GM21390 (cell line): ENCODE results near the gene SLC24A3.

Source experiments
- ATAC-seq: cut with Tn5 transposase; IDR thresholded peaks from one replicate; pipeline ENCODE4 v1.9.1; 2021; ENCODE audit not compliant: unreplicated experiment

The SLC24A3 gene

DNA sequence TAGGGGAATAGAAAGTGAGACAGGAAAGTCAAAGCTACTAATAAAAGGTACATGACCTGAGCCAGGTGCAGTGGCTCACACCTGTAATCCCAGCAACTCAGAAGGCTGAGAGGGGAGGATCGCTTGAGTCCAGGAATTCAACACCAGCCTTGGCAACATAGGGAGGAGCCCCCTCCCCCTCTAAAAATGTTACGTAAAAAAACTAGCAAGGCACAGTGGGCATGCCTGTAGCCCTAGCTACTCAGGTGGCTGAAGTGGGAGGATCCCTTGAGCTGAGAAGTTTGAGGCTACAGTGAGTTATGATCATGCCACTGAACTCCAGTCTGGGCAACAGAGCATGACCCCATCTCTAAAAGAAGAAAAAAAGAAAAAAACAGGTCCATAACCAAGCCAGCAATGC, 359.6 kb downstream of the SLC24A3 start:
- no peak for ATAC-seq

DNA sequence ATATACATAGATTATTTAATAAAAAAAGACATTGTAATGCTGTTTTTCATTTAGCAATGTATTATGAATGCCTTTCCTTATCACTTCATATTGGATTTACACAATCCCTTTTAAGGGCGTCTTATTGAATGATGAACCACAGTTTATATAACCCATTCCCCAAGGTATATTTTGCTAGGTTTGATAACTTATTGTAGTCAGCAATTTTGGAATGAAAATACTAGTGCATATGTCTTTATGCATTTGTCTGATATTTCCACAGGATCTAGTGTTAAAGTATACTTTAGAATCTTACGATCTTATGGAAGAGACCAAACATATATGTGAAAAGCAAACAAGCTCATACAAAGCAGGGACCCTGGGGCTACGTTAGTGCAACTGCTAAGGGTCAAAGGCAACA, 365.2 kb downstream of the SLC24A3 start:
- ATAC-seq: no peak

DNA sequence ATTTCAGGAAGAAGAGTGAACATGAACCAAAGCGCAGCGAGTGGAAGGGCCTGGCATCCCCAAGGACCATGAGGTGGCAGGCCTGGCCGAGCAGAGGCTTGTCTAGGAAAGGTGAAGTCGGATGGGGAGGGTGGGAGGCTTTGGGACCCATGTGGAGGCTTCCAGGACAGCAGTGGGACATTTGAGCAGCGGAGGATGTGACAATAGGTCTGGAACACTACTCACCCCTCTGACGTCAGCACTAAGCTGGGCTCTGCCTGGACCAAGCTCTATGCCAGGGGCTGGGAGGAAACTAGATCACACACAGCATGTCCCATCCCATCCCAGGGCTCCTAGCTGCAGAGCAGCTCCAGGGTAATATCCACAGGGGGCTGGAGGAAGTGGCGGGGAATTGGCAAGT, 370.3 kb downstream of the SLC24A3 start:
- no peak for ATAC-seq

DNA sequence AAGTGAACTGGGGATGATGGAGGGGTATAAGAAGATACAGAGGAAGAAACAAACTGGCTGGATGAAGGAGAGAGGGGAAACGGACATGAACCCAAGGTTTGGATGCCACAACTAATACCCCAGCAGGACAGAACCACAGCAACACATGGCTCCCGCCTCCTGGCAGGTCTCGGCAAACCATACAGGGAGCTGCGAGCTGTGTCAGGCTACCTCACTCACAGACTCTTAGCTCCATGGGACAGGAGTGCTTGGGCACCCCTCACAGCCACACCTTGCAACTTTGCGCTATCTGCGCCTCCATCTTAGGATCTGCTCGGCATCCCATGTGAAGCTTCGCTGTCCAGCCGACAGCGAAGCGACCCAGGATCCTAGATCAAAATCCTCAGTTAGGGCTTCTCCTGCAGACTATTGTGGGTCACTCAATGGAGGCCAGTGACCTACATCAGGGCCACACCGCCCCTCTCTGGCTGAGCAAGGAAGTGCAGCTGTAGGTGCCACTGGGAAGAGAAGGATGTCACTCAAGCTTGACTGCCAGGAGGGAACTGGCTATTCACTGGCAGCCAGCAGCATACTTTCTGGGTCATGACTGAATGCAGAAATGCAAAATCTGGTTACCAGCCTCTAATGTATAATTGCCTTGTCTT, 371.2 kb downstream of the SLC24A3 start:
- no peak for ATAC-seq

DNA sequence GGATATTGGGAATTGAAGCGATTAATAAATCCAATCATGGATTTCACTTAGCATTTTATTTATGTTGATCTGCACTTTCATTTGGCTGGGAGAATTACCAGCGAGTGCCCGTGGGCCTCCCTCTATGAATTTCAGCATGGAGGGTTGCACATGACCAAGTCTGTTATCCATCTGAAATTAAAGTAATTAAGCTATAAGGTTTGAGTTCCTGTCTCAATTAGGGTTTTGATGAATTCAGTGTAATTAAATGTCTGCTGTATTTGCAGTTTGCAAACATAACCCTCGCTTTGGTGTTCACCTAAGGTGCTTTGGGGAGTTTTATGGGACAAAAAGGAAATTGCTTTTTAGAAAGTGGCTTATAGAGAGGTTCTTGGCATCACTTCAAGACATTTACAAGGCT, 375.8 kb downstream of the SLC24A3 start:
- ATAC-seq: no peak

DNA sequence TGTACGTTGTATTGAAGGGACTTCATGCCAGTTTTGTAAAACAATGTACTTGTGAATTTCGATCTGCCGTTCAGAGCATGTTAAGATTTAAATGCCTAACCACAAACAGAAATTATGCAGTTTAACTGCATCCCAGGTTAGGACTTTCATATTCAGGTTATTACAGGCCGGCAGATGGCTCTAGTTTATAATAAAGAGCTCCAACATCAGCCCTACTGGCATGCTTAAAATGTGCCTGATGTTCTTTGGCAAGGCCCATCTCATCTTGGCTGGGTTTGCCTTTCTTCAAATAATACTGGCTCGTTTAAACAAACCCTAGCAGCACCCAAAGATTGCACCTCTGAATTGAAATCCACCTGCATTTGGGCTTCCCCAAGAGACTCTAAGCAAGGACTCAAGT, 376.3 kb downstream of the SLC24A3 start:
- ATAC-seq: no peak

DNA sequence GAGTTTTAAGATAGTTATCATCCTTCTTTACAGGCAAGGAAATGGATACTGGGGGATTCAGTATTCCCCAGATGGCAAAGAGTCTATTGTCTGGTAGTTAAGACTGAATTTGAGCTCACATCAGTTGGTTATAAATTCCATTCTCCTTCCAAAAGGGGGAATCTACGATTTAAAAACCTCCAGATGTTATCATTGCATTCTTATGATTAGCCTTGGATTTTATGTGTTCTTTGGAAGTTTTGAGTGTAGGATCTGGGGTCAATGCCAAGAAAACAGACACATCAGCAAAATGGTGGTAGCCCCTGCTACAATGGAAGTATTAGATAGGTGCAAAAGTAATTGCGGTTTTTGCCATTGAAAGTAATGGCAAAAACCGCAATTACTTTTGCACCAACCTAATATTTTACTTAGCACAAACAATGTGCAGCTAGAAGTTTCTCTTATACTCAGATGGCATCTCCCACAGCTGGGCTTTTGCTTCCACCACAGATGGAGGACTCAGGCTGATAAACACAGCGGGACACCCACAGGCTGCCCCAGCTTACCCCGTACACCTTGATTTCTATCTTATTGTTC, 377.4 kb downstream of the SLC24A3 start:
- no peak for ATAC-seq

DNA sequence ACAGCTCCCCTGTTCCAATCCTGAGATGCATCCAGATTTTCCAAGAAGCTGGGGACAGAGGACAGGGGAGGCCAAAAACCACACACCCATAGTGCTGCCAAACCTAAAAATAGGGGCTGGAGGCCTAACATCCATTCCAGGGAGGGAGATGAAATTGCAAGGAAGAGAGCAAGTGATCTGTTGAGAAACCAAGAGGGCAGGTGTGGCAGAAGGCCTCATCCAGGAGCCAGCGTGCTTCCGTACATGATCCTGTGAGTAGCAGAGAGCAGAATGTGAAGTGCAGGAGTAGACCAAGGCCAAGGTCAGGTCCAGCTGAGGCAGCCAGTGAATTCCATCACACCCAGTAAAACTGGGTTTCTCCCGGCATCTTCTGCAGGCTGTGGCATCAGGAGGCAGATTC, 377.9 kb downstream of the SLC24A3 start:
- ATAC-seq: no peak

DNA sequence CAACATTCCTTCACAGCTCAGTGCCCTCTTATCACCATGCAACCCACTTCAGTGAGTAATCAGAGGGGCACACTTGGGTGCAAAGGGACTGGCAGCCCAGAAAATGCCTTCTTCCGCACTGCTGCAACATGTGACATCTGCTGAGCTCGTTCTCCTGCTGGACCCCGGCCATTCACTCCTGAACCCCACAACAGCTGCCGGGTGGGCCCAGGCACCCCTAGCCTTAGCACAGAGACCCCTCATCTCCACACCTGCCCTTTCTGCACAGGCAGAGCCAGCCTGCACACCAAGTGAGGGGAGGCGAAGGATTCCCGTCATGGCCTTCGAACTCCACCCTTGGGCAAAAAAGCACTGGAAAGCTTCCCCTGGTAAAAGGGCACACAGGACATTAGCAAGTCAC, 381.3 kb downstream of the SLC24A3 start:
- ATAC-seq: no peak

DNA sequence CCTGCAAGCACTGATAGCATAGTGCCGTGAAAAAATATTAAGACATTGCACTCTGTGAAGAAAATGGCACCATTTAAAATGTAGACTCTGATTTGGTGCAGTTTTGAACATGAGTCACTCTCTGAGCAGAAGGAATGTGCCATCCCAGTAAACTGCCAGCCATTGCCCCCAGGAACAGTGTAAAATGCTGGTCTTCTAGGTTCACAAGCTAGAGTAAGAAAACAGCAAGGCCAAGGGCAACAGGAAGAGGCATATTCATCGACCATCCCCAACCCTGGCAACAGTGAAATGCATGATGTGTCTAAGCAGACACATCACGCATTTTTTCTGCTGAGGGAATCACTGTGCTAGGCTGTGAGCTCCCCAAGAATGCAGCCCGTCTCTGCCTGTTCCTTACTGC, 382.5 kb downstream of the SLC24A3 start:
- no peak for ATAC-seq

DNA sequence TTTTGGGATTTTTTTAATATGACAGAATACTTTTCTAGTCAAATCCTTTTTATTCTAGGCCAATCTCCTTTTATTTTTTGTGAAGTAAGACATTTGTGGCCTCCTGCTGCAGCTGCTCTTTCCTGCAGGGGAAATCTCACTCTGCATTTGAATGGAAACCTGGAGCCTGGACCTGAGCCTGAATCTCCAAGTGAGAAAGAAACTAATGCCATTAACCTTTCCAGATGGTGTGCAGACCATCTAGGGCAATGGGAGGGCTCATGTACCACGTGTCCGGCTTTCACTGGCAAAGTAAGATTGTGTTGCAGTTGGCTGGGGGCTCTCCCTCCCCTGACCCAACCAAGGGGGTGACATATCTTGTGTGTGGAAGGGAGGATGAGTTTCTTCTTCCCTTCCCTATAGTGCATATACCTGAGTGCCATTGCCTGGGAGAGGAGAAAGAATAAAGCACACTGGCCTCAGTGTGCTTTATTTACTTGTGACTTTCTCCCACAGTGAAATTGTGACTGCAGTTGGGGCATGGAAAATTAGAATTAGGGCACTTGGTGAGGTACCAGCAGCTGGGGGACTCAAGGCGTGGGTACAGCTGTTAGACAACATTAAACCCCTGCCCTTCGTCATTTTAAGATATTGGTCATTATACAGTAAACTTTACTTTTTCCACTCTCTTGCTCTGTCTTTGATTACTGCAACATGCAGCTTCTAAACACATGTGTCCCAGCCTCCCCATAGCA, 385.8 kb downstream of the SLC24A3 start:
- ATAC-seq: no peak

DNA sequence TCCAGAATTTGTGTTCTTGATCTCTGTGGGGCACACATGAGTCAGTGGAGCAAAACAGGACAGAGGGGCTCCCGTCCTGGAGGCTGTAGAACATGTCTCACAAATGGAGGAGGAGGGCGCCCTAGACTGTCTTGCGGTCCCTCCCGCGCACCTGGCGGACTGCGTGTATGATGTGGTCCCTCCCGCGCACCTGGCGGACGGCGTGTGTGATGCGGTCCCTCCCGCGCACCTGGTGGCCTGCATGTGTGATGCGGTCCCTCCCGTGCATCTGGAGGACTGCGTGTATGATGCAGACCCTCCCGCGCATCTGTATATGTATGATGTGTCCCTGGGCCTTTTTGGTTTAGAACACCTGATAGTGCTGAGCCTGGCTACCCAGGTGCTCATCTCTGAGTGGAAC, 386.8 kb downstream of the SLC24A3 start:
- no peak for ATAC-seq

DNA sequence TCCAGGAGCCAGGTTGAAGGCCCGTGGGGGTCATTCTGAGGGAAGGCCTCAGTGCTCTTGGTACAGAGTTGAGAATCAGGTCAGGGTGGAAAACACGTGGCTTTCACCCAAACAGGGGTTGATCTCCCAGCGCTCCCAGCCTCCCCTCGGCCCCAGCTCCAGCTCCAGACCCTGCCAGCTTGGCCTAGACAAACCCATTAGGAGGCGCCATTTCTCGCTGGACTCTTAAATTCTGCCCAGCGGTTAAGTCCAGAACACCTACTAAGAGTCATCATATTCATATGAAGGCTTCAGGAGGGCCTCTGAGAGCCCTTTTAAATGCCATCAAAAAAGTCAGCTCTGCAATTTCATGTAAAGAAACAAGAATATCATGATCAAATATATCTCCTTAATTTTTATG, 387.6 kb downstream of the SLC24A3 start:
- no peak for ATAC-seq

DNA sequence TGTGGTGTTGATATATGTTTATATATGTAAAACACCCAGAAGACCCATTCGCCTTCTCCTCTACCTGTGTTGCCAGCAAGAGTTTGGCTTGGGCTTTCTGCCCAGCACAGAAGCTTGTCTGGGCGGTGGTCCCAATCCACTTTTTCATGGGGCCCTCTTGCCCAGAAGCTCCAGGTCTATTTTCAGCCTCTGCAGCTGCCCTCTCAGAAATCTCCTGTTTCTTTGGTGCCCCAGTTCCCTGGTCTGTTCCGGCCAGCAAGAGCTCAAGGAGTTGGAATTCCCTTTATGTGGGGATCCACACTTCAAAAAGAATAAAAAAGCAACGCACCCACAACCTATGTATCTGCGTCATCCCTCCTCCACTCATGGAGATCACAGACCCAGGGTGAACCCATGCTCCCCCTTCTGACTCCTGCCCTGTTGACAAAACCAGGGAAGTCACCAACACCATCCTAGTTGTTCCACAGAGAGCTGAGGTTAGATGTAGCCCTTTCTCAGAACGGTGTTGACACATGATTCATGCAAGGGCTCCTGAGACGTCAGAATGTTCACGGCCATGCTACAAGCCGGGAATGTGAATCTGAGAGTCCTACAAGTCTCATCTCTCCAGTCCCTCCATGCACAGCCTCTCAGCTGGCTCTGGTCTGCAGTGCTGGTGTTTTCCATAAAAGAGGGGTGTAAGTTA, 388.8 kb downstream of the SLC24A3 start:
- no peak for ATAC-seq

DNA sequence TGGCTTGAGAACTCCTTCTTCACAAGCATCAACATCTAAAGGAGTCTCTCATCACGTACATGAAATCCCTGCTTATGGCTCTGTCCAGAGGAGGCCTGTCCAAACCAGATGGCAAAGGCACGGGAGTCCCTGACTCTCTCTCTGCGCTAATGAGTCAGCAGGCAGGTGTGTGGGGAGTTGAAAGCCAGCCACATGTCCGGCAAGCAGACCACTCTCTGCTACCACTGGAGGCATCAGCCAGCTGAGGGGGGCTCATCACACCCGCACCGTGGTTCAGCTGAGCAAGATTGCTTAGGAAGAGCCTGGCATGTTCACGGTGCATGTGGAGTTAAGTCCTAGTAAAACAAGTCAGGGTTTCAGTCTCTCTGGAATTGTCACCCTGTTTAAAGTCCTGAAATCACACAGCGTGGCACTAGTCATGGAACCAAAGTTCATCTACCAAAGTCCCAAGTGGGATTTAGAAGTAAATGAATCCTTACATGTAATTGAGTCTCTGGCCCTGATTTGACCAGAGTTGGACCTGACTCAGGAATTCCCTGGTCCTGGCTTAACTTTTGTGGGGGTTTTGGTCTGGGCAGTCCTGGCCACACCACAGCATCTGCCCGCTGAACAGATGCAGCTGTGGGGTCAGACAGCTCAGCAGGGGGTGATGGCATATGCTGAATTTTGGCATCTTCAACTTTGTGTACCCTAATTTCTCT, 390.4 kb downstream of the SLC24A3 start:
- ATAC-seq: no peak

DNA sequence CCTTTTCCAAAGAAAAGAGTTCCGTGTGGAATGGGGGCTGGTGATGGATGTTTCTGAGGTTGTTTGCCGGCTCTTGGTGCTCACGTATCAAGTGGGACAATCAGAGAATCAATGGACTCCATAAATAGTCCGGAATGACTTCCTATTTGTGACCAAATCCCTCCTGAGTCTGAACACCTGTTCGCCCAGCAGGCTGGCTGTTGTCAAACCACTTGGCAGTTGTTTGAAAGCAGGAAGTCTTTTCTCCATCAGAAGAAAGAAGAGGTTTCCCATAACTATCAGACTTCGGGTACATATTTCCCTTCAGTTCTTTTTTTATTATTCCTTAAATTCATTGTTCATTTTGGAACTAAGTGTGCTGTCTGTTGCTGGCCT, 390.9 kb downstream of the SLC24A3 start:
- no peak for ATAC-seq

DNA sequence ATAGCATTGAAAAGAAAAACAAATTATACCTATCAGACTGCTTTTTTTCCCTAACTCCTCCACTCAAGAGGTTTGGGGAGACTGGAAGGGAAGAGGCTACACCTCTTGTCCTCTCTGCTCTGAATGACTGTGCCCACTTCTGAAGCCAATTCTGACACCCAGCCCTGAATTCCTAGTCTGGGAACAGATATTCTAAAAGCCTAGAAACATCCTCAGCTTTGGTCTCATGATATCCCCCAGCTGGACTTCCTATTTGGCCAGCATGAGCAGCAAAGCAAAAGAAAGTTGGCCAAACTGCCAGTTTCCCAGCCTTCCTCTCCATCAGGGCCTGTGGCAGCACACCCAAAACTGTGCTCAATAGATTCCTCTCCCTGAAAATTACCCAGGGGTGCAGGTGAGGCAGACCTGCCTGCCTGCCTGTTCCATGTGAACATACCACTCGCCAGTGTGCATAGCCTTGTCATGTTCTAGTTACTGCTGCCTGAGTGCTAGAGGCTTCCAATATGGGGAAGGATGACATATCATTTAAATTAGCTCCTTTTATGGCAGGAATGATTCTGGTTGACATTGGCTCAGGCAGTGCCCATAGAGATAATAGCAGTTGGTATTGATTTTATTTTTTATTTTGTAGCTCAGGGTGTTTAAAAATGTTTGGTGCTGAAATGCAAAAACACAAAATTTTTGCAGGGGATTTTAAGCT, 393.5 kb downstream of the SLC24A3 start:
- ATAC-seq: no peak

DNA sequence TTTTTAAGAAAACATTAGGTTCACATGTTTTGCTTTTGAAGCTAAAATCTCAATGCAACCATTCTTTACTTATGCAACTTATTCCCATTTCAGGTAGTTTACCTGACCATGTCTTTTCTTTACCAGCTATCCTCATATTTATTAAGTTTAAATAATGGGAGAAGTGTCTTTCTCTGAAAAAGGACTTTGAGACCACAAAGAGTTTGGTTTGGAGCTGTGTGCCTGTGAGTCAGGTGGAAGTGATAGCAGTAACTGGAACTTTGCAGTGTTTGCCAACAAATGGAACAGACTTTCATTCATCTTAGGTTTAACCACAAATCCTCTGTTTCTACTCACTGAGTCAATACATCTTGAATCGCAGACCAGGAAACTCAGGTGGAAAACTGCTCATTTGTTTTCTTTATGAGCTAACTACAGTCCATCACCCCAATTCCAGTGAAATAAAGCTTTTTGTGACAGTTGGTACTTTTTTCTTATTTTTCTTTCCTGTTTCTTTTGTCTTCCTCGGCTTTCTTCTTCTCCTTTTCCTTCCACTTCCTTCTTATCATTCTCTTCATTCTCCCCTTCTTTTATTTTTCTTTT, 397.3 kb downstream of the SLC24A3 start:
- no peak for ATAC-seq

DNA sequence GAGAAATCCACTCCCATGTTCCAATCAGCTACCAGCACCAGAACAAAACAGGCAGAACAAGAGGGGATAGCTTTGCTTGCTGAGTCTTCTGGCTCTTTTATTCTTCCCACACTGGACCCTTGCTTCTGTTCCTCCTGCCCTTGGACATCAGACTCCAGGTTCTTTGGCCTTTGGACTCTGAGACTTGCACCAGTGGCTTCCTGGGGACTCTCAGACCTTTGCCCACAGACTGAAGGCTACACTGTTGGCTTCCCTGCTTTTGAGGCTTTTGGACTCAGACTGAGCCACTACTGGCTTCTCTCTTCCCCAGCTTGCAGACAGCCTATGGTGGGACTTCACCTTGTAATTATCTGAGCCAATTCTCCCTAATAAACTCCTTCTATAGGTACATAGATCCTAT, 403.2 kb downstream of the SLC24A3 start:
- ATAC-seq: no peak

DNA sequence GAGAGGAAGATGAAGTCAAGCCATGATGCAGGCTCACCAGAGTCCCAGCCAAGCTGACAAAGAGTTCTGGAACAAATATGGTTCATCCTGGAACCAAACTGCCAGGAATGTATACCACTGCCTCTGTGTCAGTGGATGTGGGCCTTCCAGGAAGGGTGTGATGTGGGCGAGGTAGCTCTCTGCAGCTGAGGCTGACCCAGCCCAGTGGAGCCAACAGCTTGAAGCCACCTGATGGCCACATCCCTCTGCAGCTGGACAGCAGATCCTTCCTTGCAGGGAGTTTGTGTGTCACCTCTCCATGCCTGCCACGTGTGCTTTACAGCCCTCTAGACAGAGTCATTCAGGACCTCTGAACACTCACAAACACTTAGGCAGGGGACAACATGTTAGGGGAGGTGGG, 403.6 kb downstream of the SLC24A3 start:
- ATAC-seq: no peak

DNA sequence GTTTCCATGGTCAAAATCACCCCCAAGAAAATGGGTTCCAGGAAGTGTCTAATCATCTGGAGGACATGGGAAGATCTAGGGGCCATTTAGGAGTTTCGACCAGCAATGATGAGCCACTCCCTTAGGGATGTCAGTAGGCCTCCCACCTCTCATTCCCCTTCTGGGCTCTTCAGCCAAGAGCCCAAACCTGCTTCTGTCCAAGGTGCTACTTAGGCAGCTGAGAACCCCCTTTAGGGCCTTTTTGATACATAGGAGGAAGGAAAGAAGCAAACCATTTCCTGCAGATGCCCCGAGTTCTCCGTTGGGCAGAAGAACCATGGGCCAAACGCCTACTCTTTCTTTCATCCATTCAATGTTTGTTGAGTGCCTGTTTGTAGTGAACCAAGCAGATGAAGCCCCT, 404.2 kb downstream of the SLC24A3 start:
- ATAC-seq: no peak
